ENCODE measurements around the gene ARHGDIA.

ARHGDIA gene

DNA sequence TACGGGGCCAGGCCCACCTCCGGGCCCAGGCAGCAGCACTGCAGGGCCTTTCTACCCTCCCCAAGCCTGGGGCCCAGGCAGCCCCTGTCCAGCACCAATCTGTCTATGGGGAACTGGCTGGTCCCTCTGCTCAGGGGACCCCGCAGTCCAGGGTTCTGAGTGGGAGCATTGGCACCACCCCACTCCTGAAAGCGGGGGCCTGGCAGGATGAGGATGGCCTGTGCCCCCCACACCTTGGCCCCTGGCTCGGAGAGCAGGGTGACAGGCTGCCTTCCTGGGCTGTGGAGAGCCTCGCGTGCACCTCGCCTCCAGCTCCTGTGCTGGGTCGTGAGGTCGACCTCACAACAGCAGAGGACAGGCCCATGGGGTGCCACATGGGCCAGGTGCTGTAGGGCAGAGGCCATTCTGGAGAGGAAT is 32.3 kb upstream of the ARHGDIA start:
- TF ChIP-seq, protein P1, sequence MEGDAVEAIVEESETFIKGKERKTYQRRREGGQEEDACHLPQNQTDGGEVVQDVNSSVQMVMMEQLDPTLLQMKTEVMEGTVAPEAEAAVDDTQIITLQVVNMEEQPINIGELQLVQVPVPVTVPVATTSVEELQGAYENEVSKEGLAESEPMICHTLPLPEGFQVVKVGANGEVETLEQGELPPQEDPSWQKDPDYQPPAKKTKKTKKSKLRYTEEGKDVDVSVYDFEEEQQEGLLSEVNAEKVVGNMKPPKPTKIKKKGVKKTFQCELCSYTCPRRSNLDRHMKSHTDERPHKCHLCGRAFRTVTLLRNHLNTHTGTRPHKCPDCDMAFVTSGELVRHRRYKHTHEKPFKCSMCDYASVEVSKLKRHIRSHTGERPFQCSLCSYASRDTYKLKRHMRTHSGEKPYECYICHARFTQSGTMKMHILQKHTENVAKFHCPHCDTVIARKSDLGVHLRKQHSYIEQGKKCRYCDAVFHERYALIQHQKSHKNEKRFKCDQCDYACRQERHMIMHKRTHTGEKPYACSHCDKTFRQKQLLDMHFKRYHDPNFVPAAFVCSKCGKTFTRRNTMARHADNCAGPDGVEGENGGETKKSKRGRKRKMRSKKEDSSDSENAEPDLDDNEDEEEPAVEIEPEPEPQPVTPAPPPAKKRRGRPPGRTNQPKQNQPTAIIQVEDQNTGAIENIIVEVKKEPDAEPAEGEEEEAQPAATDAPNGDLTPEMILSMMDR (IDR thresholded peaks at IDR 0.05; ENCODE audit: low read depth, low read length): no peak
- Histone ChIP-seq H3K27ac (no peak overlapping the region), H3K9me3 (ENCODE audit: severe bottlenecking) (no peaks in the 10 kb centered on the region), H3K36me3 (peaks cover 66% of the 10 kb centered on the region), H3K4me3 (ENCODE audit: low read depth, low read length) (no peak overlapping the region), H3K27me3 (ENCODE audit: insufficient read depth, low read depth, severe bottlenecking) (no peaks in the 10 kb centered on the region)
- DNase-seq: no peak

DNA sequence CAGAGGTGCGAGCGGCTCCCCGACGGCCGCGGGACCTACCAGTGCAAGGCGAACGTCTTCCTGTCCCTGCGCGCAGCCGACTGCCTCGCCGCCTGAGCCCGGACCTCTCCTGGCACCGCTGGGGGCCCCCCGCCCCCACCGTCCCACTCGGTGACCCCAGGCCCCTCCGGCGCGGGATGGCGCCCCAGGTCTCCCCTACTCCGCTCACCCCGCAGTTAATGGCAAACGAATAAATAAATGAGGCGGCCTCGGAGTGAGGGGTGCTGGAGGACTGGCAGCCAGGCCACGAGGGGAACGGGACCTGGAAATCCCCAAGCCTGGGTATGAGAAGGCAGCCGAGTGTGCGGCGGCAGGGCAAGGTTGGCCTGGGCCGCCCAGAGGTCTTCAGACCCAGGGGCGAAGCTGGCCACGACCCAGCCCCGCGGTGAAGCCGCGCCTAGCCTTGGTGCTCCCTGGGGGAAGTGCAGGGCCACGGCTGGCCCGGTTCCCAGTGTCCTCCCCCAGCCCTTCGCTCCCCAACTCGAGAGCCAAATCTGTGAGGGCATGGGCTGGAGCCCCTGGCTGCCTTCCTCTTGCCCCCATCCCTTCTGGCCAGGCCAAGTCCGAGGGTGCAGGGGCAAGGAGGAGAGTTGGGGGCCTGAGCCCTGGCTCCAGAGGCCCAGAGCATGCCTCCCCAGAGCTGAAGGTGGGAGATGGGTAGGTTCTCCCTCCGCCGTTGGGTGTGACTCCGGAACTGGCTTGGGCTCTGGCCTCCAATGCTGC is 31.7 kb upstream of the ARHGDIA start:
- Histone ChIP-seq H3K4me3 (ENCODE audit: low read depth, low read length) (no peak overlapping the region), H3K36me3 (peaks cover 66% of the 10 kb centered on the region), H3K9me3 (ENCODE audit: severe bottlenecking) (no peaks in the 10 kb centered on the region), H3K27me3 (ENCODE audit: insufficient read depth, low read depth, severe bottlenecking) (no peaks in the 10 kb centered on the region), H3K27ac (no peak overlapping the region)
- TF ChIP-seq, protein P1 (IDR thresholded peaks at IDR 0.05; ENCODE audit: low read depth, low read length): no peak
- DNase-seq: no peak

DNA sequence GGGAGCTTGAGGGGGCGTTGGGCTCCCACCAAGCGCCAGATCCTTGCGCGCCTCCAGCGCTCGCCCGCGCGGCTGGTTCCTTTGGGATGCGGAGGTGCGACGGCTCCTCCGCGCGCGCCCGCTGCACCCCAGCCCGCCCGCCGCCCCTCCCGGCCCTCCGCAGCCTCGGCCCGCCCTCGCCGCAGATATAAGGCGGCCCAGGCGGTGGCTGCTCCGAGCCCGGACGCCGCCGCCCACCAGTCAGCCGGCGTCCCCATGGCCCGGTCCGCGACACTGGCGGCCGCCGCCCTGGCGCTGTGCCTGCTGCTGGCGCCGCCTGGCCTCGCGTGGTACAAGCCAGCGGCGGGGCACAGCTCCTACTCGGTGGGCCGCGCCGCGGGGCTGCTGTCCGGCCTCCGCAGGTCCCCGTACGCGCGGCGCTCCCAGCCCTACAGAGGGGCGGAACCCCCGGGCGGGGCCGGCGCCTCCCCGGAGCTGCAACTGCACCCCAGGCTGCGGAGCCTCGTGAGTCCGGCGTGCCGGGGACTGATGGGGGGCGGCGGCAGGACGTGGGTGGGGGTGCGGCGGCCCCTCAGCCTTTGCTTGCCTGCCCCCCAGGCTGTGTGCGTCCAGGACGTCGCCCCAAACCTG is 31.0 kb upstream of the ARHGDIA start, which contains the start of gene NPB:
Gene NPB (plus strand): TSS at position 216 of the 630 bp plus-strand sequence. CDS start 40 bp downstream, at position 256.
- no peaks in the 10 kb centered on the region for H3K27me3 ChIP-seq (ENCODE audit: insufficient read depth, low read depth, severe bottlenecking)
- H3K36me3 ChIP-seq: peaks cover 71% of the 10 kb centered on the region
- DNase-seq: no peak
- TF ChIP-seq, protein P1 (IDR thresholded peaks at IDR 0.05; ENCODE audit: low read depth, low read length): no peak
- H3K9me3 ChIP-seq (ENCODE audit: severe bottlenecking): no peaks in the 10 kb centered on the region
- H3K4me3 ChIP-seq (ENCODE audit: low read depth, low read length): no peak within 1 kb of the TSS
- no peak within 1 kb of the TSS for H3K27ac ChIP-seq

DNA sequence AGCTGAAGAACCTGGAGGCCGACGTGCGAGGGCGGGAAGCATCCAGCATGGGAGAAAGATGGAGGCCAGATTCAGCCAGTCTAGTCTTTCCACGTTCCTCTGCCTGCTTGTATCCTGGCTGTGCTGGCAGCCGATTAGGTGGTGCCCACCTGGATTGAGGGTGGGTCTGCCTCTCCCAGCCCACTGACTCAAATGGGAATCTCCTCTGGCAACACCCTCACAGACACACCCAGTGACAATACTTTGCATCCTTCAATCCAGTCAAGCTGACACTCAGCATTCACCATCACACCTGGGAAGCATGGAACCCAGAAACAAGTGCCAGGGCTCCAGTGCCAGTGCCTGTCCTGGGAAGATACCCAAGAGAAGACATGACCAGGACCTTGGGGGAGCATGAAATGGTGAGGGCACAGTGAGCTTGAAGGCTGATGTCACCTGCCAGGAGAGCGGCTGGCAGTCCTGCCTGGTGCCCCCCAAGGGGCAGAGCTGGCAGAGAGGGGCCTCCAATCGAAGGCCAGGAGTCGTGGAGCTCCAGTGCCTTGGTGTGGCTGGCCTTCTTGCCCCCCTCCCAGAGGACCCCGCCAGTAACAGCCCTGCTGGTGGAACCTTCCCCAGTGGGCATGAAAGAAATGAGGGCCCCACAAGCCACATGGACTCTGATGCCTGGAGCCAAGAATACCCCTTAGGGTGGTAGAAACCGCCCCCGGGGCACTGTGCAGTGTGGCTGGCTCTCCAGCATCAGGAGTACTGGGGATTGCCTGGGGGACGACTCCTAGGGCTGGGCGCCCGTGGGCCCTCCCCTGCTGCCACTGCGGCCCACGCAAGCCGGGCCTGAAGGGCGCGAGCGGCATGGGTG is 30.3 kb upstream of the ARHGDIA start:
- H3K4me3 ChIP-seq (ENCODE audit: low read depth, low read length): no peak overlapping the region

DNA sequence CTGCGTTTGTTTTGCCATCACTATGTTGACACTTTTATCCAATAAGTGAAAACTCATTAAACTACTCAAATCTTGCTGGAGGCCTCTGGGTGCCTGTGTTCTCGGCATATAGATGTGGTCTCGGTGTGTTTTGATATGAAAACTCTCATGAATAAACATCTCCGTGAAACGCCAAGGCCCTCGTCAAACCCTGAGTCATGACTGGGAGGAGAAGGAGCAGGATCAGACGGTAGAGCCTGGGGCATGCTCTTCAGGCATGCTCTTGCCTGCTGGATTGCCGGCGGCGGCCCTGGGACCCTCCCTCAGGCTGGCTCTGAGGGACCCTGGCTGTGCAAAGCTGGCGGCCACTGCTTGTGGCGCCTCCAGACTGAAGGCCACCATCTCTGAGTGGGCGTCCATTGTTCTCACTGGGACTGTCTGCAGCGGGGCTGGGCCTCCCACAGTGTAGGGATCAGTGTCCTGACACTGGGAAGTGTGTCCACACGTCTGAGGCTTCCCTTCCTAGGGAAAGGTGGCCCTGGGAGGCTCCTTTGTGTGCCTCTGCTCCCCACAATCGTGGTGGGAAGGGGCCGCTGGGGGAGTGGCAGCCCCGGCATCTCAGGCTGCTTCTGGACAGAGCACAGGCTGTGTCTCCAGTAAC is 29.2 kb upstream of the ARHGDIA start:
- TF ChIP-seq, protein P1 (IDR thresholded peaks at IDR 0.05; ENCODE audit: low read depth, low read length): no peak
- H3K27ac ChIP-seq: no peak overlapping the region
- peaks cover 73% of the 10 kb centered on the region for H3K36me3 ChIP-seq

More for the DNA sequence above, 30.3 kb upstream of the ARHGDIA start:
- Histone ChIP-seq H3K27ac (no peak overlapping the region), H3K36me3 (peaks cover 71% of the 10 kb centered on the region), H3K27me3 (ENCODE audit: insufficient read depth, low read depth, severe bottlenecking) (no peaks in the 10 kb centered on the region), H3K9me3 (ENCODE audit: severe bottlenecking) (no peaks in the 10 kb centered on the region)
- TF ChIP-seq, protein P1 (IDR thresholded peaks at IDR 0.05; ENCODE audit: low read depth, low read length): no peak
- DNase-seq: no peak

More for the DNA sequence above, 29.2 kb upstream of the ARHGDIA start:
- H3K9me3 ChIP-seq (ENCODE audit: severe bottlenecking): no peaks in the 10 kb centered on the region
- no peak overlapping the region for H3K4me3 ChIP-seq (ENCODE audit: low read depth, low read length)
- no peaks in the 10 kb centered on the region for H3K27me3 ChIP-seq (ENCODE audit: insufficient read depth, low read depth, severe bottlenecking)
- DNase-seq: no peak

Data from WERI-Rb-1 (cell line).